ENCODE results near the gene ELOA.

GRCh38 chr1:23791516-23792047, 48.3 kb downstream of the ELOA start:
- TF ChIP-seq, protein P1, sequence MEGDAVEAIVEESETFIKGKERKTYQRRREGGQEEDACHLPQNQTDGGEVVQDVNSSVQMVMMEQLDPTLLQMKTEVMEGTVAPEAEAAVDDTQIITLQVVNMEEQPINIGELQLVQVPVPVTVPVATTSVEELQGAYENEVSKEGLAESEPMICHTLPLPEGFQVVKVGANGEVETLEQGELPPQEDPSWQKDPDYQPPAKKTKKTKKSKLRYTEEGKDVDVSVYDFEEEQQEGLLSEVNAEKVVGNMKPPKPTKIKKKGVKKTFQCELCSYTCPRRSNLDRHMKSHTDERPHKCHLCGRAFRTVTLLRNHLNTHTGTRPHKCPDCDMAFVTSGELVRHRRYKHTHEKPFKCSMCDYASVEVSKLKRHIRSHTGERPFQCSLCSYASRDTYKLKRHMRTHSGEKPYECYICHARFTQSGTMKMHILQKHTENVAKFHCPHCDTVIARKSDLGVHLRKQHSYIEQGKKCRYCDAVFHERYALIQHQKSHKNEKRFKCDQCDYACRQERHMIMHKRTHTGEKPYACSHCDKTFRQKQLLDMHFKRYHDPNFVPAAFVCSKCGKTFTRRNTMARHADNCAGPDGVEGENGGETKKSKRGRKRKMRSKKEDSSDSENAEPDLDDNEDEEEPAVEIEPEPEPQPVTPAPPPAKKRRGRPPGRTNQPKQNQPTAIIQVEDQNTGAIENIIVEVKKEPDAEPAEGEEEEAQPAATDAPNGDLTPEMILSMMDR (IDR thresholded peaks at IDR 0.05) = no peak
- TF ChIP-seq ZFX (IDR thresholded peaks at IDR 0.05; ENCODE audit: borderline replicate concordance) = no peak
